ENCODE measurements around the gene KCNJ6.

The KCNJ6 gene

GRCh38 chr21:37560385-37560784 lies 355.9 kb downstream of the KCNJ6 start:
- no peak for DNase-seq (ENCODE audit: low read depth)
- TF ChIP-seq, protein P1, sequence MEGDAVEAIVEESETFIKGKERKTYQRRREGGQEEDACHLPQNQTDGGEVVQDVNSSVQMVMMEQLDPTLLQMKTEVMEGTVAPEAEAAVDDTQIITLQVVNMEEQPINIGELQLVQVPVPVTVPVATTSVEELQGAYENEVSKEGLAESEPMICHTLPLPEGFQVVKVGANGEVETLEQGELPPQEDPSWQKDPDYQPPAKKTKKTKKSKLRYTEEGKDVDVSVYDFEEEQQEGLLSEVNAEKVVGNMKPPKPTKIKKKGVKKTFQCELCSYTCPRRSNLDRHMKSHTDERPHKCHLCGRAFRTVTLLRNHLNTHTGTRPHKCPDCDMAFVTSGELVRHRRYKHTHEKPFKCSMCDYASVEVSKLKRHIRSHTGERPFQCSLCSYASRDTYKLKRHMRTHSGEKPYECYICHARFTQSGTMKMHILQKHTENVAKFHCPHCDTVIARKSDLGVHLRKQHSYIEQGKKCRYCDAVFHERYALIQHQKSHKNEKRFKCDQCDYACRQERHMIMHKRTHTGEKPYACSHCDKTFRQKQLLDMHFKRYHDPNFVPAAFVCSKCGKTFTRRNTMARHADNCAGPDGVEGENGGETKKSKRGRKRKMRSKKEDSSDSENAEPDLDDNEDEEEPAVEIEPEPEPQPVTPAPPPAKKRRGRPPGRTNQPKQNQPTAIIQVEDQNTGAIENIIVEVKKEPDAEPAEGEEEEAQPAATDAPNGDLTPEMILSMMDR (IDR thresholded peaks at IDR 0.05; ENCODE audit: low read depth, low read length, missing control alignments): no peak
- no peak overlapping the region for H3K4me3 ChIP-seq (ENCODE audit: low read depth, low read length)

DNA sequence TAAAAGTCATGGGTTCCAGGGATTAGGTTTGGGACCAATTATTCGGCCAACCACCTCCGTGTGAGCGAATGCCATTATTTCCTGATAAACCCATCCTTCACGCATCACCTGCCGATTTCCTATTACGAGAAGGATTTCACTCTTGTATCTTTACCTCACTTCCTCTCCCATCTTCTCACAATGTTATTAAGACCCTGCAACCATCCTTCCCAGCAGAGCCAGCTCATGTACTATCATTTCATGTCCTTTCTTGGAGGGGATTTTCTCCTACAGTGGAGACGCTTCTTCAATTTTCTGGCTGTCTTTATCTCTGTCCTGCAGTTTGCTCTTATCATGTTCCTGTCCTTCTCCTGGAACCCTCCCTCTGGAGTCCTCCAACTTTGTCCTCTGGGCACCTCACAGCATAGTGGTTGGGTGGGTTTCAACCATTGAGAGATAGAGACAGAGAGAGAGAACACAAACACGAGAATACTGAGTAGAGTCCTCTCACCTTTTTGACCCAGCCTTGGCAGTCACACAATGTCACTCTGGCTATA lies 357.5 kb downstream of the KCNJ6 start:
- TF ChIP-seq, protein P1 (IDR thresholded peaks at IDR 0.05; ENCODE audit: low read depth, low read length, missing control alignments): no peak
- no peak overlapping the region for H3K4me3 ChIP-seq (ENCODE audit: low read depth, low read length)
- no peak for DNase-seq (ENCODE audit: low read depth)

All from GM12864 (cell line).